SKM-1 (cell line): ENCODE data around the gene CCDC89.
"Not testable (repeated sequence)": the region's sequence is repeated elsewhere in the genome, so short reads cannot be mapped to it uniquely, and the experiment has no call there.

ENCODE experiments used
- DNase-seq: peaks from one replicate; lab custom pipeline; 2025; ENCODE audit not compliant: unreplicated experiment; lab: John Stamatoyannopoulos, UW

Gene CCDC89

GRCh38 chr11:85654343-85654742 lies 31.7 kb downstream of the CCDC89 start:
- DNase-seq: not testable (repeated sequence)

- DNase-seq: no peak
Measured at GRCh38 chr11:85652786-85653447, 33.1 kb downstream of the CCDC89 start.

DNA sequence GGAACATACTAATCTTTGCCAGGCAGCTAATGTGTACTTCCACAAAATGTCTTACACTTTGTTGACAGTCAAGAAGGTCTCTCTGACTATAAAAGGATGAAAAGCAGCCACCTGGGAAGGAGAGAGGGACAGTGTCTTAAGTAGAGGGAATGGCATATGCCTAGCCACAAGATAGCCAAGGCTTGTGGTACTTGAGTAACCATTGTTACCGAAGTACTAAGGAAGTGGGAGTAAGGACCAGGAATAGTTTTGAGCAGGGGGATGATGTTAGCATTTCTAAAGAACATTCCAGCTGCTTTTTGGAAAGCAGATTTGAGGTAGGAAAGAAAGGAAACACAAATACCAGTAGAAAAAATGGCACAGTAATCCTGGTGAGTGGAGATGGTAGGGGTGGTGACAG lies 34.9 kb downstream of the CCDC89 start:
- DNase-seq: no peak

- peak; percentile 69 for DNase-seq
Measured at GRCh38 chr11:85647604-85648299, 38.2 kb downstream of the CCDC89 start, which contains the start of gene TMEM126A. TSS of gene TMEM126A (plus strand) at chr11:85647967. CDS start at chr11:85650256, 2,289 bp downstream.

DNA sequence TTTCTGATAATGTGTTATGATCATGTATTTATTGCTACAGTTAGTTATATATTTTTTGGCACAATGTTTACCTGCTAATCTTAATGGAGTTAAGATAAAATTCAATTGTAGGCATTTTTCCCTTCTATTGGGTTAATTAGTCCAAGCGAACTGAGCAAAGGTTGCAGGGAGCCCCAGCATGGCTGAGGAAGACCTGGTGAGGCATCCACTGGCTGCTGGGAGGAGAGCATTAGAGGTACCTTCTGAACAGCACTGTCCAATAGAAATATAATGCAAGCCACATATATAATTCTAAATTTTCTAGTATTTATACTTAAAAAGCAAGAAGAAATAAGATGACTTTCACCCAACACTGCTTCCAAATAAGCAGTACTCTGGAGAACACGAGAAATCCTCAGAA lies 38.9 kb downstream of the CCDC89 start:
- no peak for DNase-seq

DNA sequence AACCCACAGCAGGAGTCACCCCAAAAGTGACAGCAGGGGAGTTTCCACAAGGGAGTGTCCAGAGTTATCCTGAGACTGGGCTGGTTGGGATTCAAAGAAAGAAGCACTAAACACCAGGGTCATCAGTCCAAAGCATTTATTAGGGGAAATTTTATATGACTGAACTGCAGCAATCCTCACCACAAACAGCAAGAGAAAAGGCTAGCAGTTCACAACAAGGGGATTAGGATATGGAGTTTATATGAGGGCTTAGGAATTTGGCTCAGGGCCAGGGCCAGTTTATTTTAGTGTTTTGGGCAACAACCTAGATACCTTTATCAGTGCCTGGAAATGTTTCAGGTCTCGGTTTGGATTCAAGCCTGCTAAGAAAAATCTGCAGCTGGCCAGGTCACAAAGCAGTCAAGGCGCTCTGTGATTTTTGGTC lies 42.8 kb downstream of the CCDC89 start:
- no peak for DNase-seq

- no peak for DNase-seq
Measured at GRCh38 chr11:85634747-85635146, 51.2 kb downstream of the CCDC89 start.
